Endothelial cell (in vitro differentiated cells): ENCODE results near the gene ATE1. TPM values are rescaled to one million over a fixed set of nuclear protein-coding genes. Genes with fewer than 3 reads are reported as not detected.

Experiments
- DNase-seq: peaks from one replicate; pipeline ENCODE4 v3.0.0; 2021; ENCODE audit warnings: low spot score
- H3K27ac Mint-ChIP-seq: one replicate; pipeline ENCODE4 v1.8.0; 2021; ENCODE audit warnings: mixed read lengths, inconsistent platforms; ENCODE audit not compliant: unreplicated experiment
- H3K27me3 Mint-ChIP-seq: one replicate; pipeline ENCODE4 v1.8.0; 2021; ENCODE audit warnings: mild to moderate bottlenecking, moderate library complexity, mixed read lengths, inconsistent platforms; ENCODE audit not compliant: unreplicated experiment
- H3K36me3 Mint-ChIP-seq: one replicate; pipeline ENCODE4 v1.8.0; 2021; ENCODE audit warnings: mild to moderate bottlenecking, low read depth, mixed read lengths, inconsistent platforms; ENCODE audit not compliant: unreplicated experiment
- H3K4me1 Mint-ChIP-seq: one replicate; pipeline ENCODE4 v1.8.0; 2021; ENCODE audit warnings: mild to moderate bottlenecking, mixed read lengths, inconsistent platforms; ENCODE audit not compliant: unreplicated experiment
- H3K4me3 Mint-ChIP-seq: one replicate; pipeline ENCODE4 v1.8.0; 2021; ENCODE audit warnings: mild to moderate bottlenecking, mixed read lengths, inconsistent platforms; ENCODE audit not compliant: unreplicated experiment
- H3K9me3 Mint-ChIP-seq: one replicate; pipeline ENCODE4 v1.8.0; 2021; ENCODE audit warnings: mixed read lengths, inconsistent platforms; ENCODE audit not compliant: unreplicated experiment
- total RNA-seq: library from RNA; stranded (reverse); fragmentation: NEBNext Ultra II Directional; extraction: Animal tissue kit (Norgen Biotek cat#: 25700); gene quantifications from one replicate; pipeline ENCODE4 v1.2.1, GENCODE V29; 2021; ENCODE audit not compliant: unreplicated experiment
- TF ChIP-seq, protein P1 (sequence below): fragments of 200-600 bp; sonication (generic); IDR thresholded peaks from one replicate; pipeline ENCODE4 v1.5.0; 2021; ENCODE audit warnings: antibody characterized with exemption; ENCODE audit not compliant: unreplicated experiment

The ATE1 gene
- total RNA-seq, 1 donor from 2014 or later: 36.0 TPM

- no peak overlapping the region for H3K27ac Mint-ChIP-seq
- H3K9me3 Mint-ChIP-seq: no peaks in the 10 kb centered on the region
Measured at GRCh38 chr10:121797490-121797889, 130.3 kb downstream of the ATE1 start.

GRCh38 chr10:121796342-121796741 lies 131.5 kb downstream of the ATE1 start:
- Mint-ChIP-seq H3K36me3 (no peaks in the 10 kb centered on the region), H3K27ac (no peak overlapping the region), H3K9me3 (no peaks in the 10 kb centered on the region), H3K4me1 (peaks cover 16% of the 10 kb centered on the region), H3K4me3 (no peak overlapping the region), H3K27me3 (no peaks in the 10 kb centered on the region)
- no peak for DNase-seq
- TF ChIP-seq, protein P1, sequence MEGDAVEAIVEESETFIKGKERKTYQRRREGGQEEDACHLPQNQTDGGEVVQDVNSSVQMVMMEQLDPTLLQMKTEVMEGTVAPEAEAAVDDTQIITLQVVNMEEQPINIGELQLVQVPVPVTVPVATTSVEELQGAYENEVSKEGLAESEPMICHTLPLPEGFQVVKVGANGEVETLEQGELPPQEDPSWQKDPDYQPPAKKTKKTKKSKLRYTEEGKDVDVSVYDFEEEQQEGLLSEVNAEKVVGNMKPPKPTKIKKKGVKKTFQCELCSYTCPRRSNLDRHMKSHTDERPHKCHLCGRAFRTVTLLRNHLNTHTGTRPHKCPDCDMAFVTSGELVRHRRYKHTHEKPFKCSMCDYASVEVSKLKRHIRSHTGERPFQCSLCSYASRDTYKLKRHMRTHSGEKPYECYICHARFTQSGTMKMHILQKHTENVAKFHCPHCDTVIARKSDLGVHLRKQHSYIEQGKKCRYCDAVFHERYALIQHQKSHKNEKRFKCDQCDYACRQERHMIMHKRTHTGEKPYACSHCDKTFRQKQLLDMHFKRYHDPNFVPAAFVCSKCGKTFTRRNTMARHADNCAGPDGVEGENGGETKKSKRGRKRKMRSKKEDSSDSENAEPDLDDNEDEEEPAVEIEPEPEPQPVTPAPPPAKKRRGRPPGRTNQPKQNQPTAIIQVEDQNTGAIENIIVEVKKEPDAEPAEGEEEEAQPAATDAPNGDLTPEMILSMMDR: no peak

More at GRCh38 chr10:121797490-121797889, 130.3 kb downstream of the ATE1 start:
- H3K4me3 Mint-ChIP-seq: no peak overlapping the region
- H3K36me3 Mint-ChIP-seq: peaks cover 1% of the 10 kb centered on the region
- no peak for DNase-seq
- H3K4me1 Mint-ChIP-seq: peaks cover 7% of the 10 kb centered on the region
- TF ChIP-seq, protein P1: no peak
- H3K27me3 Mint-ChIP-seq: no peaks in the 10 kb centered on the region

DNA sequence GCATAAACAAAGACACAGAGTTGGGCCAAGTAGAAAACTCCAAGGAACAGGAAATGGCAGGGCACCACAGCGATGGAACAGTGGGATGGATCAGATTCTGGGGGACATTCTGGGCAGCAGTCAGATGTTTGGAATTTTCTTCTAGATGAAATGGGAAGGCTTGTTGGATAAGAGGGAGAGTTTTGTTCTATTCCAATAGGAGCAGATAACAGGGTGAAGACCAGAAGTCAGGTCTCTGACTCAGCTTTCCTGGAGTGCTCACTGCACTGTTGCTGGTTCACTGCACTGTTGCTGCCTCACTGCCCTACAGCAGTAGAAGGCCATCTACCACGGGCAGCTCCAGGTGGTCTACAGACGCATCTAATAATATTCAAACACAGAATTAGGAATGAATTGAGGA lies 135.6 kb downstream of the ATE1 start:
- Mint-ChIP-seq H3K27ac (peak overlapping the region; percentile 64), H3K9me3 (no peaks in the 10 kb centered on the region), H3K4me3 (no peak overlapping the region), H3K27me3 (no peaks in the 10 kb centered on the region), H3K36me3 (peaks cover 7% of the 10 kb centered on the region), H3K4me1 (peaks cover 11% of the 10 kb centered on the region)
- no peak for DNase-seq
- TF ChIP-seq, protein P1: no peak

GRCh38 chr10:121791761-121792160 lies 136.1 kb downstream of the ATE1 start:
- Mint-ChIP-seq H3K27me3 (no peaks in the 10 kb centered on the region), H3K9me3 (no peaks in the 10 kb centered on the region), H3K4me3 (no peak overlapping the region), H3K27ac (peak overlapping the region; percentile 64), H3K4me1 (peaks cover 10% of the 10 kb centered on the region), H3K36me3 (peaks cover 7% of the 10 kb centered on the region)
- TF ChIP-seq, protein P1: no peak
- DNase-seq: no peak

DNA sequence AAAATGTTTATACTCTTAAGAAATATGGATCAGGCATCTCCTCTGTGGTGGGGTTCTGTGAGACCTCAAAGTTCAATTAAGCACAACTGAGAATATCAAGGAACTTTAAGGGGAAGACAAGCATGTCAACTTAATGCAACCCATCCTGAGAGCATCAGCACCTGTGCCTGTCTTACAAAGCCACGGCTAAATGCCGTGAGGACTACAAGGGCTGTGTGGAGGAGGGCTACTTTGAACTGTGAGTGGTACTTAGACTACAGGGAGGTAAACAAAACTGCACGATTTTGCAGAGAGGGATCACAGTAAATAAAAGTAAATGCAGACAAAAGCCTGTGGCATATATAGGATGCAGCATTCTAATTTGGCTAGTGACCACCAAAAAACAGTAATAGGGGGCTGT lies 139.1 kb downstream of the ATE1 start:
- Mint-ChIP-seq H3K9me3 (no peaks in the 10 kb centered on the region), H3K27me3 (no peaks in the 10 kb centered on the region), H3K27ac (no peak overlapping the region), H3K4me1 (peaks cover 10% of the 10 kb centered on the region), H3K36me3 (peaks cover 7% of the 10 kb centered on the region), H3K4me3 (no peak overlapping the region)
- no peak for DNase-seq
- TF ChIP-seq, protein P1: no peak
